GM18951 (cell line): ENCODE measurements around the gene AGBL1.

Experiments
- POLR2A ChIP-seq: IDR thresholded peaks from 4 replicates; pipeline ENCODE4 v1.6.1; 2011; ENCODE audit warnings: mild to moderate bottlenecking; ENCODE audit not compliant: insufficient read length, insufficient read depth; ENCODE audit errors: extremely low read depth
- in situ Hi-C: fragments of 300-500 bp; cut with MboI; formaldehyde crosslinking; loops from one replicate; pipeline ENCODE4 v1.12.0; 2022; ENCODE audit warnings: low sequenced_read_pairs, mixed read lengths, inconsistent platforms; ENCODE audit not compliant: unreplicated experiment

AGBL1 gene

GRCh38 chr15:86834115-86834863 is 754.6 kb downstream of the AGBL1 start:
- in situ Hi-C loops: no loop called here
- TF ChIP-seq POLR2A: no peak

- in situ Hi-C loops: no loop called here
- TF ChIP-seq POLR2A: no peak
These were observed 757.8 kb downstream of the AGBL1 start for GRCh38 chr15:86837294-86838061.

GRCh38 chr15:86839502-86839901 is 759.8 kb downstream of the AGBL1 start:
- in situ Hi-C loops: no loop called here
- TF ChIP-seq POLR2A: no peak

- in situ Hi-C loops: no loop called here
- TF ChIP-seq POLR2A: no peak
These were observed 761.3 kb downstream of the AGBL1 start for GRCh38 chr15:86840996-86841395.

- in situ Hi-C loops: no loop called here
- no peak for TF ChIP-seq POLR2A
These were observed 762.5 kb downstream of the AGBL1 start for GRCh38 chr15:86842199-86842598.

- in situ Hi-C loops: no loop called here
- no peak for TF ChIP-seq POLR2A
These were observed 766.4 kb downstream of the AGBL1 start for GRCh38 chr15:86846036-86846435.

GRCh38 chr15:86849136-86849535 is 769.5 kb downstream of the AGBL1 start:
- no peak for TF ChIP-seq POLR2A
- in situ Hi-C loops: no loop called here

GRCh38 chr15:86849558-86850285 is 770.1 kb downstream of the AGBL1 start:
- TF ChIP-seq POLR2A: no peak
- in situ Hi-C loops: no loop called here

GRCh38 chr15:86850939-86851338 is 771.3 kb downstream of the AGBL1 start:
- in situ Hi-C loops: no loop called here
- TF ChIP-seq POLR2A: no peak

GRCh38 chr15:86852741-86853140 is 773.1 kb downstream of the AGBL1 start:
- in situ Hi-C loops: no loop called here
- no peak for TF ChIP-seq POLR2A

- TF ChIP-seq POLR2A: no peak
- in situ Hi-C loops: no loop called here
These were observed 774.5 kb downstream of the AGBL1 start for GRCh38 chr15:86854176-86854575.

GRCh38 chr15:86855307-86856291 is 775.9 kb downstream of the AGBL1 start:
- TF ChIP-seq POLR2A: no peak
- in situ Hi-C loops: no loop called here

GRCh38 chr15:86857701-86858100 is 778.0 kb downstream of the AGBL1 start:
- in situ Hi-C loops: no loop called here
- no peak for TF ChIP-seq POLR2A
